Activated gamma-delta T cell treated with Interleukin-2 at 50 U/mL for 16 hours (primary cell): Measurements from ENCODE around the gene GLE1.
"Not testable (repeated sequence)": the region's sequence is repeated elsewhere in the genome, so short reads cannot be mapped to it uniquely, and the experiment has no call there.

Experiments used
- DNase-seq: peaks from one replicate; pipeline ENCODE4 v3.0.0-alpha.2; 2020

The GLE1 gene

GRCh38 chr9:128552744-128553440 is 48.4 kb downstream of the GLE1 start:
- peak; percentile 41 for DNase-seq

GRCh38 chr9:128553728-128554127 is 49.2 kb downstream of the GLE1 start:
- no peak for DNase-seq

GRCh38 chr9:128554155-128554862 is 49.8 kb downstream of the GLE1 start:
- no peak for DNase-seq

GRCh38 chr9:128555180-128555721 is 50.7 kb downstream of the GLE1 start:
- DNase-seq, result no peak

- DNase-seq, result no peak
Measured at GRCh38 chr9:128556276-128556675, 51.8 kb downstream of the GLE1 start.

- DNase-seq, result no peak
Measured at GRCh38 chr9:128556926-128557634, 52.6 kb downstream of the GLE1 start.

- DNase-seq, result peak; percentile 52
Measured at GRCh38 chr9:128558431-128559310, 54.2 kb downstream of the GLE1 start.

GRCh38 chr9:128565578-128565977 is 61.1 kb downstream of the GLE1 start:
- no peak for DNase-seq

GRCh38 chr9:128568470-128569078 is 64.1 kb downstream of the GLE1 start:
- DNase-seq, result no peak

GRCh38 chr9:128575469-128575868 is 71.0 kb downstream of the GLE1 start:
- DNase-seq, result no peak

GRCh38 chr9:128575916-128576315 is 71.4 kb downstream of the GLE1 start:
- no peak for DNase-seq

GRCh38 chr9:128577206-128577605 is 72.7 kb downstream of the GLE1 start:
- no peak for DNase-seq

- no peak for DNase-seq
Measured at GRCh38 chr9:128579194-128579593, 74.7 kb downstream of the GLE1 start.

- DNase-seq, result no peak
Measured at GRCh38 chr9:128580731-128581130, 76.2 kb downstream of the GLE1 start.

- DNase-seq, result not testable (repeated sequence)
Measured at GRCh38 chr9:128585155-128585554, 80.6 kb downstream of the GLE1 start.

GRCh38 chr9:128586934-128587333 is 82.4 kb downstream of the GLE1 start:
- not testable (repeated sequence) for DNase-seq

- DNase-seq, result no peak
Measured at GRCh38 chr9:128587453-128587852, 82.9 kb downstream of the GLE1 start.

GRCh38 chr9:128588581-128589233 is 84.2 kb downstream of the GLE1 start:
- no peak for DNase-seq
